ENCODE measurements around the gene RAB3A.

RAB3A gene

DNA sequence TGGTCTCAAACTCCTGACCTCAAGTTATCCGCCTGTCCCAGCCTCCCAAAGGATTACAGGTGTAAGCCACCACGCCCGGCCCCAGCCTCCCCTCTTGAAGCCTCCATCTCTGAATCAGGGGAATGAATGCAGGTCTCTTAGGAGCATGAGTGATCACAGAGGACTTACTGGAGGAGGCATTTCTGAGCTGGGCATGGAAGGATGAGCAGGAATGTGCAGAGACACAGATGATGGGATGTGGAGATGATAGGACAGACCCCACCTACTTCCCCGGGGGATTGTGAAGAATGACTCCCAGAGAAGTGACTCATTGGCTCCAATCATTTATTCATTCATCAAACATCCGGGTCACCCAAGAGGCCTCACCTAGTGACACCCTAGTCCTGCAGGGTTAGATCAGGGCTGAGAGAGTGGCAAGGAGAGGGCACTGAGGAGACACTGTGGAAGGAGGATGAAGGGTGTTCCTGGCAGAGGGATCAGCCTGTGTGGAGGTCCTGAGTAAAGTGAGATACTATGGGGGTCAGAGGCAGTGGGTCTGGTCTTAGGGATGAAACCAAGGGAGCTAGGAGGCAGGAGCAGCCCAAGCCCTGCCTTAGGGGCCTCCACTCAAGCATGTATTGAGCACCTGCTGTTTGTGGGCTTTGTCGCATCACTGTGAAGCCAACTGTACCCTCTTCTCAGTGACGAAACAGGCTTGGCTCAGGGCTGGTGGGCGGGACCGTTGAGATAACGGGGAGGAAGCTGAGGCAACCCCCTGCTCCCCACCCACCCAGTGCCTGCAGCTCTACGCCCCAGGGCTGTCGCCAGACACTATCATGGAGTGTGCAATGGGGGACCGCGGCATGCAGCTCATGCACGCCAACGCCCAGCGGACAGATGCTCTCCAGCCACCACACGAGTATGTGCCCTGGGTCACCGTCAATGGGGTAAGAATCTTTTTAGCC, 27.2 kb downstream of the RAB3A start:
- H3K4me3 ChIP-seq (ENCODE audit: low read length), result no peak overlapping the region
- no peak overlapping the region for H2AFZ ChIP-seq (ENCODE audit: low read depth, low read length)
- peaks cover 51% of the 10 kb centered on the region for H3K36me3 ChIP-seq (replicated peaks; ENCODE audit: low read depth, low read length)
- H3K9me3 ChIP-seq (ENCODE audit: insufficient read depth, low read length), result no peaks in the 10 kb centered on the region
- peaks cover 24% of the 10 kb centered on the region for H4K20me1 ChIP-seq (ENCODE audit: insufficient read depth, low read length)
- H3K4me2 ChIP-seq (ENCODE audit: low read length), result no peak overlapping the region
- H3K4me1 ChIP-seq (ENCODE audit: low read length), result peaks cover 31% of the 10 kb centered on the region
- peaks cover 39% of the 10 kb centered on the region for H3K79me2 ChIP-seq (ENCODE audit: low read length)
- TF ChIP-seq EZH2phosphoT487 (IDR thresholded peaks at IDR 0.05; ENCODE audit: low read depth), result no peak
- no peak for TF ChIP-seq CTCF (IDR thresholded peaks at IDR 0.05; ENCODE audit: low read depth, low read length)
- H3K27me3 ChIP-seq (ENCODE audit: low read depth, low read length), result no peaks in the 10 kb centered on the region
- H3K9ac ChIP-seq (ENCODE audit: low read length), result no peak overlapping the region
- H3K27ac ChIP-seq (ENCODE audit: low read length), result no peak overlapping the region

DNA sequence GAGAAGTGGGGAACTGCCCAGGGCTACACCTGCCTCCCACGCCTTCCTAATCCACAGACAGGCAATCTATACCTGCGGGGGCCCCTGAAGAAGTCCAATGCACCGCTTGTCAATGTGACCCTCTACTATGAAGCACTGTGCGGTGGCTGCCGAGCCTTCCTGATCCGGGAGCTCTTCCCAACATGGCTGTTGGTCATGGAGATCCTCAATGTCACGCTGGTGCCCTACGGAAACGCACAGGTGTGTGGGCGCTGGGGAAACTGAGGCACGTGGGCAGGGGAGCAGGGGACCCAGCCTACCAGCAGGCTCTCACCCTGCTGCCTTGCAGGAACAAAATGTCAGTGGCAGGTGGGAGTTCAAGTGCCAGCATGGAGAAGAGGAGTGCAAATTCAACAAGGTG, 28.9 kb downstream of the RAB3A start:
- H3K79me2 ChIP-seq (ENCODE audit: low read length), result peaks cover 39% of the 10 kb centered on the region
- H3K4me1 ChIP-seq (ENCODE audit: low read length), result peaks cover 44% of the 10 kb centered on the region
- H2AFZ ChIP-seq (ENCODE audit: low read depth, low read length), result no peak overlapping the region
- peaks cover 56% of the 10 kb centered on the region for H3K36me3 ChIP-seq (replicated peaks; ENCODE audit: low read depth, low read length)
- TF ChIP-seq EZH2phosphoT487 (IDR thresholded peaks at IDR 0.05; ENCODE audit: low read depth), result no peak
- TF ChIP-seq CTCF (IDR thresholded peaks at IDR 0.05; ENCODE audit: low read depth, low read length), result no peak
- H4K20me1 ChIP-seq (ENCODE audit: insufficient read depth, low read length), result peaks cover 24% of the 10 kb centered on the region
- H3K27me3 ChIP-seq (ENCODE audit: low read depth, low read length), result no peaks in the 10 kb centered on the region
- peak overlapping the region; percentile 84 for H3K4me3 ChIP-seq (ENCODE audit: low read length)
- peak overlapping the region; percentile 96 for H3K27ac ChIP-seq (ENCODE audit: low read length)
- H3K9ac ChIP-seq (ENCODE audit: low read length), result peak overlapping the region; percentile 88
- H3K4me2 ChIP-seq (ENCODE audit: low read length), result peak overlapping the region; percentile 89
- H3K9me3 ChIP-seq (ENCODE audit: insufficient read depth, low read length), result no peaks in the 10 kb centered on the region

DNA sequence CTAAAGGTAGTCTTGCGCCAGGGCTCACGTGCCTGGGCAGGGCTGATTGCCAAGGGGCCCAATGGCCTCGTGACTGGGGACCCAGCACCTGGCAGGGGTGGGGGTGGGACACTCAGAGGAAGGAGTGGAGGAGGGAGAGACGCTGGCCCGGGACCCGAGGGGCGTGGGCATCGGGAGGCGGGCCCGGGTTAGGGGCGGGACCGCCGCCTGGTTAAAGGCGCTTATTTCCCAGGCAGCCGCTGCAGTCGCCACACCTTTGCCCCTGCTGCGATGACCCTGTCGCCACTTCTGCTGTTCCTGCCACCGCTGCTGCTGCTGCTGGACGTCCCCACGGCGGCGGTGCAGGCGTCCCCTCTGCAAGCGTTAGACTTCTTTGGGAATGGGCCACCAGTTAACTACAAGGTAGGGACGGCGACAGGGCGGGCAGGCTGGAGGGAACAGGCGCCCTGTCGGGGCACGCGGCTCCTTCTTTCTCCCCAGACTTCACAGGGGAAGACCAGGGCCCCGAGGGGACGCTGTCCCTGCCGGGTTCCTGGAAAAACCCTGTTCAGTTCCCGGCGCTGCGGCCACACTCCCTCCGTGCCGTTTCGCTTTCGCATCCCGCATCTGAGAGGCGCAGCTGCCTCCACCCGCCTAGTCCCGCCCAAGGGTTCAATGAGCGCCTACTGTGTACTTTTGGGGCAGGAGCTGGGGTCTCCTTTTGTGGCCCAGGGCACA, 30.1 kb downstream of the RAB3A start, which contains the start of gene IFI30:
IFI30 (plus strand) TSS at position 242 of the 717 bp plus-strand sequence; CDS start at position 271, 29 bp downstream.
- TF ChIP-seq EZH2phosphoT487 (IDR thresholded peaks at IDR 0.05; ENCODE audit: low read depth), result no peak
- TF ChIP-seq CTCF (IDR thresholded peaks at IDR 0.05; ENCODE audit: low read depth, low read length), result no peak
- peak within 1 kb of the TSS; percentile 89 for H3K4me2 ChIP-seq (ENCODE audit: low read length)
- H3K4me3 ChIP-seq (ENCODE audit: low read length), result peak within 1 kb of the TSS; percentile 84
- H4K20me1 ChIP-seq (ENCODE audit: insufficient read depth, low read length), result peaks cover 24% of the 10 kb centered on the region
- H3K27me3 ChIP-seq (ENCODE audit: low read depth, low read length), result no peaks in the 10 kb centered on the region
- H3K4me1 ChIP-seq (ENCODE audit: low read length), result peaks cover 56% of the 10 kb centered on the region
- no peak within 1 kb of the TSS for H2AFZ ChIP-seq (ENCODE audit: low read depth, low read length)
- peaks cover 53% of the 10 kb centered on the region for H3K36me3 ChIP-seq (replicated peaks; ENCODE audit: low read depth, low read length)
- peaks cover 39% of the 10 kb centered on the region for H3K79me2 ChIP-seq (ENCODE audit: low read length)
- peak within 1 kb of the TSS; percentile 96 for H3K27ac ChIP-seq (ENCODE audit: low read length)
- H3K9ac ChIP-seq (ENCODE audit: low read length), result peak within 1 kb of the TSS; percentile 88
- H3K9me3 ChIP-seq (ENCODE audit: insufficient read depth, low read length), result no peaks in the 10 kb centered on the region

- Histone ChIP-seq H3K36me3 (replicated peaks; ENCODE audit: low read depth, low read length) (peaks cover 51% of the 10 kb centered on the region), H3K9ac (ENCODE audit: low read length) (peak overlapping the region; percentile 88), H3K27me3 (ENCODE audit: low read depth, low read length) (no peaks in the 10 kb centered on the region), H2AFZ (ENCODE audit: low read depth, low read length) (no peak overlapping the region), H3K4me3 (ENCODE audit: low read length) (peak overlapping the region; percentile 84), H3K27ac (ENCODE audit: low read length) (peak overlapping the region; percentile 96), H3K9me3 (ENCODE audit: insufficient read depth, low read length) (no peaks in the 10 kb centered on the region), H3K4me2 (ENCODE audit: low read length) (peak overlapping the region; percentile 89), H4K20me1 (ENCODE audit: insufficient read depth, low read length) (peaks cover 24% of the 10 kb centered on the region), H3K4me1 (ENCODE audit: low read length) (peaks cover 62% of the 10 kb centered on the region), H3K79me2 (ENCODE audit: low read length) (peaks cover 39% of the 10 kb centered on the region)
- TF ChIP-seq CTCF (IDR thresholded peaks at IDR 0.05; ENCODE audit: low read depth, low read length) (no peak), EZH2phosphoT487 (IDR thresholded peaks at IDR 0.05; ENCODE audit: low read depth) (no peak)
These were observed 30.7 kb downstream of the RAB3A start for GRCh38 chr19:18173054-18173571.
